ENCODE results near the gene BPIFB3. TPM values are rescaled to one million over a fixed set of nuclear protein-coding genes. Genes with fewer than 3 reads are reported as not detected.

BPIFB3 gene
- total RNA-seq, 2 donors from 2014 or later = not detected

GRCh38 chr20:33015114-33015484 lies 38.6 kb upstream of the BPIFB3 start:
- intact Hi-C loops (cut with DNase I) = no loop called here
- Histone ChIP-seq H3K9me3 (no peaks in the 10 kb centered on the region), H3K4me1 (no peaks in the 10 kb centered on the region), H3K27me3 (no peaks in the 10 kb centered on the region), H3K9ac (ENCODE audit: low read depth in 2 of 2, low read length in 2 of 2) (no peak overlapping the region), H3K27ac (no peak overlapping the region), H3K36me3 (no peaks in the 10 kb centered on the region), H3K4me3 (no peak overlapping the region)
- TF ChIP-seq CTCF (IDR thresholded peaks at IDR 0.05) = no peak
- no peak for DNase-seq

DNA sequence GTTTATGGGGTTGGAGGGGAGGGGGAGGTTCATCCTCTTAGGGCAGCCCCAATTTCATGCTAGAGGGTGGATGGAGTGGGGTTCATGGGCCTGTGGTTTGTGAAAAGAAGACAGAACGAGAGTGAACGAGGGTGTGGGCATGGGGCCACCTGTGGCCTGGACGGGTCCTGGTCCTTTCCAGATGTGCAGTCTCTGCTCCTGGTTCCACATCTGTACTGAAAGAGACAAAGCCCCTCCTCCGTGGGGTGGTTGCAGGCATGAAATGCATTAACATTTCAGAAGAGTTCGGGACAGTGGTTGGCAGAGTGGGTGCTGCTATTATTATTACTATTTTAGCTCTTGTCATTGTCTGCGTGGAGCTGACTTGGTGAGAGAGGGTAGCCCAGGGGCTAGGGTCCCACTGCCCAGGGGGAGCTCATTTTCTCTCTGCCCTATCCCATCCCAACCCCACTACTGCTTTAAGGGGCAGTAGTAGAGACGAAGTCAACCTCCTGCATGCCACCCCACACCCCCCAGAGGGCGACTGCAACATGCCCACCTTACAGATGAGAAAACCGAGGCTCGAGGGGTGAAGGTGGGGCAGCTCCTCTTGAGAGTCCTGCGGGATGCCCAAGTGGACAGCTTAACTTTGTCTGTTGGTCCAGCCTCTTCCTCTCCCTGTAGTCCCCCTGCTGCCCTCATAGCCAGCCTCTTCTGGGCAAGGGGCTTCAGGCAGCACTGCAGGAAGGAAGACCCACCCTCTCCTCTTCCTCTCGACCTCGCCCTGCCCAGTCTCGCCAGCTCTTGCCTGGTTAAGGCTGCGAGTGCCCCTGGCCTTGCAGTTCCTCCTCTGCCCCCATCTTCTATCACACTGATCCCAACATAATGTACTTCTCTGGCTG lies 37.8 kb upstream of the BPIFB3 start:
- no peaks in the 10 kb centered on the region for H3K27me3 ChIP-seq
- DNase-seq = no peak
- intact Hi-C loops (cut with DNase I) = no loop called here
- no peak overlapping the region for H3K9ac ChIP-seq (ENCODE audit: low read depth in 2 of 2, low read length in 2 of 2)
- no peak overlapping the region for H3K27ac ChIP-seq
- no peaks in the 10 kb centered on the region for H3K36me3 ChIP-seq
- H3K4me3 ChIP-seq = no peak overlapping the region
- no peaks in the 10 kb centered on the region for H3K4me1 ChIP-seq
- no peaks in the 10 kb centered on the region for H3K9me3 ChIP-seq
- no peak for TF ChIP-seq CTCF (IDR thresholded peaks at IDR 0.05)

GRCh38 chr20:33016581-33017109 lies 37.1 kb upstream of the BPIFB3 start:
- Histone ChIP-seq H3K4me1 (no peaks in the 10 kb centered on the region), H3K27ac (no peak overlapping the region), H3K9me3 (no peaks in the 10 kb centered on the region), H3K27me3 (no peaks in the 10 kb centered on the region), H3K4me3 (no peak overlapping the region), H3K36me3 (no peaks in the 10 kb centered on the region), H3K9ac (ENCODE audit: low read depth in 2 of 2, low read length in 2 of 2) (no peak overlapping the region)
- no peak for DNase-seq
- no peak for TF ChIP-seq CTCF (IDR thresholded peaks at IDR 0.05)
- intact Hi-C loops (cut with DNase I) = no loop called here

GRCh38 chr20:33017542-33017941 lies 36.2 kb upstream of the BPIFB3 start:
- Histone ChIP-seq H3K36me3 (no peaks in the 10 kb centered on the region), H3K27ac (no peak overlapping the region), H3K4me1 (no peaks in the 10 kb centered on the region), H3K9ac (ENCODE audit: low read depth in 2 of 2, low read length in 2 of 2) (no peak overlapping the region), H3K9me3 (no peaks in the 10 kb centered on the region), H3K27me3 (no peaks in the 10 kb centered on the region), H3K4me3 (no peak overlapping the region)
- intact Hi-C loops (cut with DNase I) = no loop called here
- TF ChIP-seq CTCF (IDR thresholded peaks at IDR 0.05) = no peak
- no peak for DNase-seq

- Histone ChIP-seq H3K9ac (ENCODE audit: low read depth in 2 of 2, low read length in 2 of 2) (no peak overlapping the region), H3K36me3 (no peaks in the 10 kb centered on the region), H3K27ac (no peak overlapping the region), H3K9me3 (no peaks in the 10 kb centered on the region), H3K4me1 (no peaks in the 10 kb centered on the region), H3K27me3 (no peaks in the 10 kb centered on the region), H3K4me3 (no peak overlapping the region)
- DNase-seq = no peak
- TF ChIP-seq CTCF (IDR thresholded peaks at IDR 0.05) = no peak
- intact Hi-C loops (cut with DNase I) = no loop called here
Measured at GRCh38 chr20:33018169-33018931, 35.4 kb upstream of the BPIFB3 start.
